GM12874 (cell line): ENCODE results near the gene ROR1.

Source experiments
- CTCF ChIP-seq: IDR thresholded peaks from 2 replicates; pipeline ENCODE4 v1.5.1; 2011; ENCODE audit warnings: low read depth, mild to moderate bottlenecking, control low read depth, low read length, moderate library complexity; ENCODE audit not compliant: insufficient read depth

The ROR1 gene

GRCh38 chr1:63988941-63989340 lies 215.1 kb downstream of the ROR1 start:
- no peak for TF ChIP-seq CTCF

- no peak for TF ChIP-seq CTCF
These were observed 217.9 kb downstream of the ROR1 start for GRCh38 chr1:63991685-63992084.

GRCh38 chr1:64000021-64000420 lies 226.2 kb downstream of the ROR1 start:
- no peak for TF ChIP-seq CTCF

- TF ChIP-seq CTCF, result no peak
These were observed 227.2 kb downstream of the ROR1 start for GRCh38 chr1:64001038-64001437.

GRCh38 chr1:64004451-64005025 lies 230.7 kb downstream of the ROR1 start:
- no peak for TF ChIP-seq CTCF

- TF ChIP-seq CTCF, result no peak
These were observed 232.0 kb downstream of the ROR1 start for GRCh38 chr1:64005801-64006200.

GRCh38 chr1:64006276-64007051 lies 232.6 kb downstream of the ROR1 start:
- TF ChIP-seq CTCF, result no peak
